NCI-H226 (cell line): Measurements from ENCODE around the gene ANKRD16.
"Not testable (repeated sequence)": the region's sequence is repeated elsewhere in the genome, so short reads cannot be mapped to it uniquely, and the experiment has no call there.

ENCODE experiments used
- DNase-seq: peaks from one replicate; pipeline ENCODE4 v3.0.0-alpha.2; 2015

Gene ANKRD16

GRCh38 chr10:5871596-5871995 lies 18.1 kb downstream of the ANKRD16 start:
- DNase-seq, result no peak

DNA sequence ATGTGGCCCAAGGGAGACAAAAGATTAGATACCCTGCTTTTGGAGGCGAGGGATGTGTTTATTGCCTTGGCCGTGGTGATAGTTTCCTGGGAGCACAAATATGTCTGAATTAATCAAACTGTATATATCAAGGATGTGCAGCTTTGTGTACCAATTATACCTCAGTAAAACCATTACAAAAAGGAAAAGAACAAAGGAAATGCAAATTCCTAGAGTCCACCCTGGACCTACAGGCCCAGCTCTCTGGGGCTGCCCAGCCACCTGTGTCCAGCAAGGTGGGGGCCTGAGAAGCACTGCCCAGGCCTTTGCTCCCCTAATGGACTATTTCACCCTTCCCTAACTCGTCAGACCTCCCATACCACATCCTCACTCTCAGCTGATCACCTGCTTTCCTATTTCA lies 20.5 kb downstream of the ANKRD16 start:
- DNase-seq, result no peak

- not testable (repeated sequence) for DNase-seq
These were observed 21.3 kb downstream of the ANKRD16 start for GRCh38 chr10:5868383-5868782.

DNA sequence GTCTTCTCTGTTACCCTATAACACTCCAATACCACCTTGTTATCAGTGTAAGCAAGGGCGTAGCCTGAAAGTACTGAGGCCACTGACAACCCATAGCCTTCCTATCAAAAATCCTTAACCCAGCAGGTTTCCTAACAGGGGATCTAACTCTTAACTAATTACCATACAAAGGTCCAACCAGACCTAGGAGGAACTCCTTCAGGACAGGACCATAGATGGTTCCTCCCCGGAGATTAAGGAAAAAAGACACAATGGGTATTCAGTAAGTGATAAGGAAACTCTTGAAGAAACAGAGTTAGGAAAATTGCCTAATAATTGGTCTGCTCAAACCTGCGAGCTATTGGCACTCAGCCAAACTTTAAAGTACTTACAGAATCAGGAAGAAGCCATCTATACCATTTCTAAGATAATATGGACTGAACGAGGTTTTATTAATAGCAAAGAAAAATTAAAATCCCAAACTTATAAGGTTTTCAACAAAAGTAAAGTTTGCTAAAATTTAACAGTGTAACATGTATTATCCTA lies 22.5 kb downstream of the ANKRD16 start:
- not testable (repeated sequence) for DNase-seq

GRCh38 chr10:5866451-5867081 lies 23.1 kb downstream of the ANKRD16 start:
- not testable (repeated sequence) for DNase-seq

GRCh38 chr10:5862981-5863685 lies 26.6 kb downstream of the ANKRD16 start:
- DNase-seq, result not testable (repeated sequence)

GRCh38 chr10:5862360-5862961 lies 27.2 kb downstream of the ANKRD16 start:
- DNase-seq, result no peak

GRCh38 chr10:5860066-5860465 lies 29.6 kb downstream of the ANKRD16 start:
- no peak for DNase-seq

DNA sequence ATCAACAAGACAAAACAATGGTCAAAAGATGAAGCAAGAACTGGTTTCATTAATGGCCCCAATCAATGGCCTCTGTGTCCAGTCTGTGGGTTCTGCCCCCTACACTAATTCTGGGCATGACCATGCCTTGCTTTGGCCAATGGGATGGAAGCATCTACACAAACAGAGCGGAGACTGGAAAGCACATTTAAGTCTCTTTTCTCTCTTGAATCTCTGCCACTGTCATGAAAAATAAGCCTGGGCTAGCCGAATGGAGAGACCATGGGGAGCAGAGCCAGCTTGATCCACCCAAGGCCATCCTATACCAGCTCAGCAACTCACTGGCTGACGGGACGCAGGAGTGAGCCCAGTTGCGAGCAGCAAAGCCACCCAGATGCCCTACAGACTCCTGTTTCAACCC lies 30.9 kb downstream of the ANKRD16 start:
- DNase-seq, result no peak

DNA sequence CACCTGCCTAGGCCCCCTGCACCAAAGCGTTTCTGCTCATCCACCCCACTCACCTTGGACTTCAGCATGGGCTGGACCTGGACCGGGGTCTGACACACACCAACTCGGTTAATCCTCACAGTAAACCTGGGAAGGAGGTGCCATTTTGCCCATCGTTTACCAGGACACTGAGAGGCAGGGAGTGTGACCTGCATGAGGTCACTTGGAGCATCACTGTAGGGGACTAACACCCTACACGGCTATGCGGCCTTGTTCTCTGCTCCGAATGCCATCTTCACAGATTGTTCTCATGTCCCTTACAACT lies 33.0 kb downstream of the ANKRD16 start:
- no peak for DNase-seq

- DNase-seq, result no peak
These were observed 33.6 kb downstream of the ANKRD16 start for GRCh38 chr10:5855979-5856700.

DNA sequence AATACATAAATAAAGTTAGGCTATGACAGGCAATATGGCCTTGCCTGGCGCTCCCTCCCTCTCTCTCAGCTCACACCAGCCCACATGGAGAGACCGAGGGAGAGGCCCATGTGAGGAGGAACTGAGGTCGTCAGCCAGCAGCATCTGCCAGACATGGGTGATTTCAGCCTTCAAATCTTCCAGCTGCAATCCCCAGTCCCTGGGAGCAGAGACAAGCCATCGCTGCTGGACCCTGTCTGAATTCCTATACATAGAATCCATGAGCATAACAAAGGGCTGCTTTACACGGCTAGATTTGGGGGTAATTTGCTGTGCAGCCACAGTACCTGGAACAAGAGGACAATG lies 35.6 kb downstream of the ANKRD16 start:
- DNase-seq, result no peak

- not testable (repeated sequence) for DNase-seq
These were observed 43.0 kb downstream of the ANKRD16 start for GRCh38 chr10:5846667-5847066.

GRCh38 chr10:5844345-5845055 lies 45.2 kb downstream of the ANKRD16 start:
- no peak for DNase-seq

DNA sequence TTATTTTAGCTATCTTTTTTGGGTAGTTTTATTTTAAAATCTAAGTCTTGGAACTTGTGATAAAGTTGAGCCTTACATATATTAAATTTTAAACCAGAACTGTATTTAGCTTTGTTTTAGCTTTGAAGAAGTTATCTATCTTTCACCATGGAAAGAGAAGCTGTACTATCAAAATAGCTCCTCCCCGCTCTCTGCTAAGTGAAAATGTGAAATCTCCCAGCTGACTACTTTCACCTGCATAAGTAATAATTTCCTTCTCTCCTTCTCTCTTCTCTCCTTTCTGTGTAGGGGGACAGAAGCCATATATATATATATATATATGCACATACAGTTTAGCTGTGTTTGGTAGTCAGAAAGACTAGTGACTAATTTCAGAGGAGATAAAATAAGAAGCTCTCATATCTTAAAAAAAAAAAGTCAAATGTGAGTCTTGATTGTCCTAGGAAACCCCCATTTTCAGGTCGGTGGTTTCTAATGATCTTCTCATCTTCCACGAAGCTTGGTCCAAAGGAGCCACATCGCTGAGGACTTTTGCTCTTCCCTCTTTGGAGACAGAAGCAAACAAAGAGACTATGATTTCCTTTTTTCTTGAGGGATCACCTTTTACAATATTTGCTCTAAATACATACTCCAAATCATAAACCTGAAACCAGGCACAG lies 45.9 kb downstream of the ANKRD16 start:
- DNase-seq, result no peak

- DNase-seq, result no peak
These were observed 47.7 kb downstream of the ANKRD16 start for GRCh38 chr10:5841965-5842364.

GRCh38 chr10:5840314-5841307 lies 49.1 kb downstream of the ANKRD16 start:
- DNase-seq, result no peak

DNA sequence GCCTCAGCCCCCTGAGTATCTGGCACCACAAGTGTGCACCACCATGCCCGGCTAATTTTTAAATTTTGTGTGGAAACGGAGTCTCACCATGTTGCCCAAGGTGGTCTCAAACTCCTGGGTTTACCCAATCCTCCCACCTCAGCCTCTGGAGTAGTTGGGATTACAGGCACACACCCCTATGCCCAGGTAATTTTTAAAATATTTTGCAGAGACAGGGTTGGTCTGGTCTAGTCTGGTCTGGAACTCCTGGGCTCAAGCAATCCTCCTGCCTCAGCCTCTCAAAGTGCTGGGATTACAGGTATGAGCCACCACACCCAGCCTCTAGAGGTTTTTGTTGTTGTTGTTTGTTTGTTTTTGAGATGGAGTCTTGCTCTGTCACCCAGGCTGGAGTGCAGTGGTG lies 53.5 kb downstream of the ANKRD16 start:
- DNase-seq, result not testable (repeated sequence)

- no peak for DNase-seq
These were observed 54.1 kb downstream of the ANKRD16 start for GRCh38 chr10:5835446-5836095.

DNA sequence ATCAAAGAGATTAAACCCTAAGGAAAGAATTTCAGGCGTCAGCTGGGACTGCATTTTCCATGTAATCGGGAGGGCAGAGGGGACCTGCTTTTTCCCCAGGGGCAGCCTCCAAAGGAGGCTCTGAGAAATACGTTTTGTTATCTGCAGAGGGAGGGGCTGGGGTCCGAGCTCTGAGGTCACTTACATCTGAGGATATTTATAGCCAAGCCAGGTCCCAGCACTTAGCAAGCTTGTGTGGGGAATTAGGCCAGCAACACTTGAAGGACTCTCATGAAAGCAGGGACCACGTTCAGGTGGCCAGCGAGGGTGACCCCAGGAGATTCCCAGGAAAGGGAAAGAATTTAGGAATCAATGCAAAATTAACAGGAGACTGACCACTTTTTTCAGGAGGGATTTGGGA lies 55.9 kb downstream of the ANKRD16 start:
- DNase-seq, result no peak

DNA sequence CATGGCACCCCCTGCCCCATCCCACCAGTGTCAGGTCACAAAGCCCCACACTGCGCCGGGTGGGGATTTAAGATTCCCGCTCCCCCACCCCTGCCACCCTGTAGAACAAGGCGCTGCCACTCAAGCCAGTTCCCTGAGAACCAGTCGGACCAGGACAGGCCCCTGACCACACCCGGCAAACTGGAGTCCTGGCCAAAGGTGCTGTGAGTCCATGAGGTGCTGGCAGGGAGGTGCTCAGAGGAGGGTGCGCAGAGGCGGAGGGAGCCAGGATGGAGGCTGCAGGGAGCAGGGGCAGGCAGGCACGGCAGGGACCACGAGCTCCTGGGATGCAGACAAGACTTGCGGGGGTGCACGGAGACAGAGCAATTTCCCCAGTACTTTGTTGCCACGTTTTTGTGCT lies 56.7 kb downstream of the ANKRD16 start:
- DNase-seq, result no peak
